ENCODE data around the gene NPS. TPM values are rescaled to one million over a fixed set of nuclear protein-coding genes. Genes with fewer than 3 reads are reported as not detected.

NPS gene
- polyA plus RNA-seq, 3 donors = not detected

DNA sequence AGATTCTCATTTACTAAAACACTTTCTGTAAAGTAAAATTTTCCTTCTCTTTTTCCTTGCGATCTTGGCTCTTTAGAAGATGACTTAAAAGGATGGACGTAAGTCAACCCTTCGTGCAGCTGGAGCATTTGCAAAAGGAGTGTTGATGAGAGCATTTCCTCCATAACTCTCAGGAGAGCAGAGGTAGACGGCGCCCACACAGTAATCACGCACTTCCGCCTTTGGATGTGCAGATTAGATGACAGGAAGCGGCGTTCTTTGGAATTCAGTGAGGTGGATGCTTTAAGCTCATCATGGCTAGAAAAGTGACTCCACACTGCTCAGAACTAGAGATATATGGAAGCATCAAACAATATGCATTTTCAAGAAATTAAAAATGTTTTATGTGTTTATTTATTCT lies 43.0 kb upstream of the NPS start:
- no peaks in the 10 kb centered on the region for H3K27me3 ChIP-seq (ENCODE audit: control insufficient read depth in 2 of 2, insufficient read depth in 2 of 2, low read length in 2 of 2)
- no peak overlapping the region for H3K9ac ChIP-seq (ENCODE audit: insufficient read depth, low read length, poor library complexity, severe bottlenecking)
- DNase-seq = no peak
- Mint-ChIP-seq H3K9me3 (peaks cover 0 to 4% (median 0%) of the 10 kb centered on the region in 7 donors), H3K36me3 (no peaks in the 10 kb centered on the region), H3K4me3 (no peak overlapping the region), H3K4me1 (no peaks in the 10 kb centered on the region), H3K27me3 (ENCODE audit: low read depth in 3 of 3) (peaks cover 3 to 7% (median 6%) of the 10 kb centered on the region in 3 donors), H3K27ac (no peak overlapping the region)
- no peaks in the 10 kb centered on the region for H3K9me3 ChIP-seq (replicated peaks in 1 of 2; ENCODE audit: control insufficient read depth in 1 of 2, insufficient read depth in 1 of 2, low read length in 2 of 2)
- H3K79me2 ChIP-seq (ENCODE audit: insufficient read depth, low read length) = no peaks in the 10 kb centered on the region
- no peak overlapping the region for H3K27ac ChIP-seq (ENCODE audit: low read depth in 1 of 2, low read length in 2 of 2)
- H3K4me3 ChIP-seq (replicated peaks in 1 of 3; ENCODE audit: low read depth in 2 of 3, low read length in 3 of 3) = no peak overlapping the region
- intact Hi-C loops (cut with micrococcal nuclease) = no loop called here
- TF ChIP-seq, protein P1, sequence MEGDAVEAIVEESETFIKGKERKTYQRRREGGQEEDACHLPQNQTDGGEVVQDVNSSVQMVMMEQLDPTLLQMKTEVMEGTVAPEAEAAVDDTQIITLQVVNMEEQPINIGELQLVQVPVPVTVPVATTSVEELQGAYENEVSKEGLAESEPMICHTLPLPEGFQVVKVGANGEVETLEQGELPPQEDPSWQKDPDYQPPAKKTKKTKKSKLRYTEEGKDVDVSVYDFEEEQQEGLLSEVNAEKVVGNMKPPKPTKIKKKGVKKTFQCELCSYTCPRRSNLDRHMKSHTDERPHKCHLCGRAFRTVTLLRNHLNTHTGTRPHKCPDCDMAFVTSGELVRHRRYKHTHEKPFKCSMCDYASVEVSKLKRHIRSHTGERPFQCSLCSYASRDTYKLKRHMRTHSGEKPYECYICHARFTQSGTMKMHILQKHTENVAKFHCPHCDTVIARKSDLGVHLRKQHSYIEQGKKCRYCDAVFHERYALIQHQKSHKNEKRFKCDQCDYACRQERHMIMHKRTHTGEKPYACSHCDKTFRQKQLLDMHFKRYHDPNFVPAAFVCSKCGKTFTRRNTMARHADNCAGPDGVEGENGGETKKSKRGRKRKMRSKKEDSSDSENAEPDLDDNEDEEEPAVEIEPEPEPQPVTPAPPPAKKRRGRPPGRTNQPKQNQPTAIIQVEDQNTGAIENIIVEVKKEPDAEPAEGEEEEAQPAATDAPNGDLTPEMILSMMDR (IDR thresholded peaks at IDR 0.05) = no peak
- no peak overlapping the region for H2AFZ ChIP-seq (ENCODE audit: insufficient read depth, low read depth, low read length, poor library complexity, severe bottlenecking)
- H3K36me3 ChIP-seq (replicated peaks in 1 of 2; ENCODE audit: control insufficient read depth in 1 of 2, insufficient read depth in 2 of 2, low read length in 2 of 2) = no peaks in the 10 kb centered on the region
- no peak overlapping the region for H3K4me2 ChIP-seq (replicated peaks; ENCODE audit: extremely low read depth, low read length, poor library complexity, severe bottlenecking)
- H4K20me1 ChIP-seq (ENCODE audit: insufficient read depth, low read length) = no peaks in the 10 kb centered on the region
- 60% methylated on average over 1 of the region's 9 CpGs for WGBS (ENCODE audit: insufficient coverage)
- no peaks in the 10 kb centered on the region for H3K4me1 ChIP-seq (ENCODE audit: control insufficient read depth in 1 of 2, insufficient read depth in 2 of 2, low read length in 2 of 2)

DNA sequence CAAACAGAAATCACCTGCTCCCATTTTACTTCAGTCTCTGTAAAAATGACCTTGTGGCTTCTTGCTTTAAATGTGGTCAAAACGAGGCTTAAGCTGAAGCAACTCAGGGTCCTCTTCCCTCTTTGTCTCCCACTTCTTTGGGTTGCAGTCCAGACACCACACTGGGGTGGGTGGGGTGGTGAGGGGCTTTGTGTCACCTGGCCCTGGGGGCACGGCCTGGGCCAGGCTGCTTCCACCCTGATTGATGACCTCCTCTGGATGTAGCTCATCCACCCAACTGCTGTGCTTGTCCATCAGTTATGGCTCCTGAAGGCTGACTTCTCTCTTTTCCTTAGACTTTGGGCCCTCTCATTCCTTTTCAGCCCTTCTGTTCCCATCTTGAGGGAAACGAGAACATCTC lies 26.8 kb upstream of the NPS start:
- Histone ChIP-seq H3K27me3 (ENCODE audit: control insufficient read depth in 2 of 2, insufficient read depth in 2 of 2, low read length in 2 of 2) (no peaks in the 10 kb centered on the region), H3K79me2 (ENCODE audit: insufficient read depth, low read length) (no peaks in the 10 kb centered on the region), H3K9me3 (replicated peaks in 1 of 2; ENCODE audit: control insufficient read depth in 1 of 2, insufficient read depth in 1 of 2, low read length in 2 of 2) (no peaks in the 10 kb centered on the region), H3K36me3 (replicated peaks in 1 of 2; ENCODE audit: control insufficient read depth in 1 of 2, insufficient read depth in 2 of 2, low read length in 2 of 2) (no peaks in the 10 kb centered on the region), H3K9ac (ENCODE audit: insufficient read depth, low read length, poor library complexity, severe bottlenecking) (no peak overlapping the region), H3K27ac (ENCODE audit: low read depth in 1 of 2, low read length in 2 of 2) (no peak overlapping the region), H3K4me3 (replicated peaks in 1 of 3; ENCODE audit: low read depth in 2 of 3, low read length in 3 of 3) (no peak overlapping the region), H2AFZ (ENCODE audit: insufficient read depth, low read depth, low read length, poor library complexity, severe bottlenecking) (no peak overlapping the region), H3K4me1 (ENCODE audit: control insufficient read depth in 1 of 2, insufficient read depth in 2 of 2, low read length in 2 of 2) (no peaks in the 10 kb centered on the region), H3K4me2 (replicated peaks; ENCODE audit: extremely low read depth, low read length, poor library complexity, severe bottlenecking) (no peak overlapping the region), H4K20me1 (ENCODE audit: insufficient read depth, low read length) (no peaks in the 10 kb centered on the region)
- intact Hi-C loops (cut with micrococcal nuclease) = no loop called here
- H3K36me3 Mint-ChIP-seq = no peaks in the 10 kb centered on the region
- H3K27ac Mint-ChIP-seq = no peak overlapping the region
- WGBS (ENCODE audit: insufficient coverage) = 90% methylated on average over 1 of the region's 3 CpGs
- peaks cover 3 to 5% (median 4%) of the 10 kb centered on the region in 3 donors for H3K27me3 Mint-ChIP-seq (ENCODE audit: low read depth in 3 of 3)
- TF ChIP-seq, protein P1 (IDR thresholded peaks at IDR 0.05) = no peak
- peaks cover 0 to 19% (median 3%) of the 10 kb centered on the region in 7 donors for H3K9me3 Mint-ChIP-seq
- no peak for DNase-seq
- H3K4me1 Mint-ChIP-seq = no peaks in the 10 kb centered on the region
- no peak overlapping the region for H3K4me3 Mint-ChIP-seq

Measured in CD14-positive monocyte (primary cell).